BE2C (cell line): ENCODE measurements around the gene RTN4R.

Experiments used
- DNase-seq: peaks from one replicate; pipeline ENCODE4 v3.0.0-alpha.2; 2020
- H3K27me3 ChIP-seq: fragments of 250-450 bp; sonication (Bioruptor Pico); 2 replicates; pipeline ENCODE4 v1.5.1; 2020; ENCODE audit warnings: mild to moderate bottlenecking
- H3K36me3 ChIP-seq: fragments of 250-450 bp; sonication (Bioruptor Pico); 2 replicates; pipeline ENCODE4 v1.5.1; 2020; ENCODE audit warnings: mild to moderate bottlenecking
- H3K4me1 ChIP-seq: fragments of 250-450 bp; sonication (Bioruptor Pico); 2 replicates; pipeline ENCODE4 v1.5.1; 2020
- H3K4me3 ChIP-seq: 2 replicates; pipeline ENCODE4 v1.5.1; 2011; ENCODE audit warnings: low read depth, low read length
- H3K9me3 ChIP-seq: fragments of 250-450 bp; sonication (Bioruptor Pico); 2 replicates; pipeline ENCODE4 v1.5.1; 2020
- CTCF ChIP-seq: IDR thresholded peaks from 2 replicates; pipeline ENCODE4 v1.5.1; 2012; ENCODE audit warnings: mild to moderate bottlenecking, low read depth, low read length

The RTN4R gene

GRCh38 chr22:20235389-20235991, 32.6 kb downstream of the RTN4R start:
- Histone ChIP-seq H3K27me3 (no peaks in the 10 kb centered on the region), H3K4me1 (peaks cover 25% of the 10 kb centered on the region), H3K4me3 (no peak overlapping the region), H3K36me3 (no peaks in the 10 kb centered on the region), H3K9me3 (no peaks in the 10 kb centered on the region)
- no peak for DNase-seq
- no peak for TF ChIP-seq CTCF

GRCh38 chr22:20234760-20235388, 33.2 kb downstream of the RTN4R start:
- no peak for TF ChIP-seq CTCF
- Histone ChIP-seq H3K36me3 (no peaks in the 10 kb centered on the region), H3K27me3 (no peaks in the 10 kb centered on the region)

DNA sequence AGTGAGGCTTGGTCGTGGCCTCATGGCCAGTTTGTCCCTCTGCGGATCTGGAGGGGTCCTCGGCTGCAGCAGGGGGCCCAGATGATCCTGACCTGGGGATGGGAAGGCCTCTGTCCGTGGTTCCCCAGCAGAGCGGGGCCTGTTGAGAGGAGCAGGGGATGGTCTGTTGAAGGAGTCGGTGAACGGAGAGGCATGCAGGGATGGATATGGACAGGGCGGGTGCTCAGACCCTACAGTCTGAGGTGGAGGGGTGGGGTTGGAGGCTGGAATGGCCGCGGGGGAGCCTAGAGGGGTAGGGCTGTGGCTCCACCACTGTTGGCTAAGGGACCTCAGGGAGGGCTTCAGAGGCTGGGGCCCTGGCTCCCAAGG, 33.8 kb downstream of the RTN4R start:
- no peak for DNase-seq
- Histone ChIP-seq H3K4me3 (no peak overlapping the region), H3K9me3 (no peaks in the 10 kb centered on the region), H3K36me3 (no peaks in the 10 kb centered on the region), H3K27me3 (no peaks in the 10 kb centered on the region), H3K4me1 (peaks cover 17% of the 10 kb centered on the region)
- no peak for TF ChIP-seq CTCF

More at GRCh38 chr22:20234760-20235388, 33.2 kb downstream of the RTN4R start:
- no peak for DNase-seq
- Histone ChIP-seq H3K9me3 (no peaks in the 10 kb centered on the region), H3K4me1 (peaks cover 21% of the 10 kb centered on the region), H3K4me3 (no peak overlapping the region)

- no peaks in the 10 kb centered on the region for H3K9me3 ChIP-seq
- no peaks in the 10 kb centered on the region for H3K27me3 ChIP-seq
- no peak overlapping the region for H3K4me3 ChIP-seq
- H3K36me3 ChIP-seq: no peaks in the 10 kb centered on the region
- H3K4me1 ChIP-seq: peaks cover 11% of the 10 kb centered on the region
- no peak for DNase-seq
- TF ChIP-seq CTCF: no peak
Measured at GRCh38 chr22:20233351-20234313, 34.5 kb downstream of the RTN4R start.

DNA sequence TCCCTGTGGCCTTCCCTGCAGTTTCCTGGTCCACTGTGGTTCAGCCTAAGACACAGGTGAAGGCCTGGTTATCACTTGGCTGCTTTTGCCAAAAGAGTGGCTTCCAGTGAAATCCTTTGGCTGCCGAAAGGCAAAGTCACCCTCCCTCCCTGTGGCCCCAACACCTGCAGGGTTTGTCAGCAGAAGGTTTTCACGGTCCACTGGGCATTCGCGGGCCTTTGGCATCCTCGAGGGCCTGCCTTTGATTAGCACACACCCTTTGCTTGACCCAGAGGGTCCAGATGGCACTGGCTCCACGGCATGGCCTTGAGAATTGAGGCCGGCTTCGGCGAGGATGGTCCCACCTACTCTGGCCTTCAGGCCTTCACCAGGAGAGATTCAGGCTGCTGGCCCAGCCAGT, 35.3 kb downstream of the RTN4R start:
- no peak for TF ChIP-seq CTCF
- Histone ChIP-seq H3K4me3 (no peak overlapping the region), H3K4me1 (peaks cover 3% of the 10 kb centered on the region), H3K36me3 (no peaks in the 10 kb centered on the region), H3K27me3 (no peaks in the 10 kb centered on the region), H3K9me3 (no peaks in the 10 kb centered on the region)
- DNase-seq: no peak
